Measurements from ENCODE around the gene CXCR1.

DNA sequence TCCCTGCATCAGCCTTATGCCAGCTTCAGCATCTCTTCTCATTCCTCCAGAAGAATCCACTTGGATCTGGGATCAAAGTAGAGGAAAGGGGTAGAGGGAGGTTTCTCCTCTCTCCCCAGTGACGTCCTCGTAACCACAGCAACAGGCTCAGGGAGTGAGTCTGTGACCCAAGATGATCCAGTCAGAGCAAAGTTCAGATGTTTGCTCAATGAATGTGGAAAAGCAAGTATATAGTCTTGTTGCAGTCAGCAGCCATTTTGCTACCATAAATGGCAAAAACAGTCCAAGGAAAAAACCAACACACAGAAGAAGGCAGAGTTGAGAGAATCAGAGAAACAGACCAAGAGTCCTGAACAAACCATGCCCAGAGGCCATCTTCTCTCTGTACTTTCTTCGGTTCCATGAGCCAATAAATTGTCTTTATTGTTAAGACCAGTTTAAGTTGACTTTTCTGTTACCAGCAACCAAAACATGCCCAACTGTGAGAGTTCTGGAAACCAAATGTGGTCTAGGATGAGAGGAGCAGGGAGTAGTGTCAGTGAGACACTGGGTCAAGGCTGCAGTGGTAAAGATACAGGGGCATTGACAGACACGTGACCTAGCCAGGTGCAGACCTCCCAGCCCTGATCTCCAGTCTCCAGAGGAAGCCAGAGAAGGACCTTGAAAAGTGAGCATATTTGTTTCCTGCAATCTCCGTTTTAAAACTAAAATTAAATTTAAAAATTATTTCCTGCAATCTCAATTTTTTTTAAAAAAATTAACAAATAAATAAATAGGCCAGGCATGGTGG is 3.2 kb upstream of the CXCR1 start:
- TF ChIP-seq, protein P1, sequence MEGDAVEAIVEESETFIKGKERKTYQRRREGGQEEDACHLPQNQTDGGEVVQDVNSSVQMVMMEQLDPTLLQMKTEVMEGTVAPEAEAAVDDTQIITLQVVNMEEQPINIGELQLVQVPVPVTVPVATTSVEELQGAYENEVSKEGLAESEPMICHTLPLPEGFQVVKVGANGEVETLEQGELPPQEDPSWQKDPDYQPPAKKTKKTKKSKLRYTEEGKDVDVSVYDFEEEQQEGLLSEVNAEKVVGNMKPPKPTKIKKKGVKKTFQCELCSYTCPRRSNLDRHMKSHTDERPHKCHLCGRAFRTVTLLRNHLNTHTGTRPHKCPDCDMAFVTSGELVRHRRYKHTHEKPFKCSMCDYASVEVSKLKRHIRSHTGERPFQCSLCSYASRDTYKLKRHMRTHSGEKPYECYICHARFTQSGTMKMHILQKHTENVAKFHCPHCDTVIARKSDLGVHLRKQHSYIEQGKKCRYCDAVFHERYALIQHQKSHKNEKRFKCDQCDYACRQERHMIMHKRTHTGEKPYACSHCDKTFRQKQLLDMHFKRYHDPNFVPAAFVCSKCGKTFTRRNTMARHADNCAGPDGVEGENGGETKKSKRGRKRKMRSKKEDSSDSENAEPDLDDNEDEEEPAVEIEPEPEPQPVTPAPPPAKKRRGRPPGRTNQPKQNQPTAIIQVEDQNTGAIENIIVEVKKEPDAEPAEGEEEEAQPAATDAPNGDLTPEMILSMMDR (IDR thresholded peaks at IDR 0.05): no peak
- TF ChIP-seq POLR2A (IDR thresholded peaks at IDR 0.05): no peak
